ENCODE measurements around the gene SCART1. TPM values are rescaled to one million over a fixed set of nuclear protein-coding genes. Genes with fewer than 3 reads are reported as not detected.

The SCART1 gene
- total and polyA plus RNA-seq, 2 experiments from 2014 or later = 0.15 to 0.65 TPM

GRCh38 chr10:133475425-133475734, 21.6 kb downstream of the SCART1 start:
- no peak for DNase-seq
- H3K9ac ChIP-seq = no peak overlapping the region
- H3K4me2 ChIP-seq (ENCODE audit: unreplicated experiment) = no peak overlapping the region
- no peaks in the 10 kb centered on the region for H3K9me2 ChIP-seq (ENCODE audit: insufficient read depth)
- no peaks in the 10 kb centered on the region for H3K9me3 ChIP-seq (ENCODE audit: low read depth)
- in situ Hi-C loops (cut with MboI) = no loop called here
- H3F3A ChIP-seq (ENCODE audit: insufficient read depth) = no peaks in the 10 kb centered on the region
- no peak overlapping the region for H3K4me3 ChIP-seq
- no peaks in the 10 kb centered on the region for H3K36me3 ChIP-seq (ENCODE audit: low read depth)
- no peak overlapping the region for H3K27ac ChIP-seq
- no peaks in the 10 kb centered on the region for H3K4me1 ChIP-seq (ENCODE audit: insufficient read depth)
- no peaks in the 10 kb centered on the region for H3K79me2 ChIP-seq (ENCODE audit: insufficient read depth)
- WGBS, 2 experiments (ENCODE audit: low coverage in 1 of 2, low lambda C conversion rate in 2 of 2, missing lambda C conversion rate in 2 of 2) = 51 to 54% methylated on average over 5 of the region's 5 CpGs
- H2AFZ ChIP-seq = no peak overlapping the region
- no peaks in the 10 kb centered on the region for H4K20me1 ChIP-seq (ENCODE audit: insufficient read depth)
- H3K27me3 ChIP-seq (replicated peaks; ENCODE audit: insufficient read depth) = no peaks in the 10 kb centered on the region
- TF ChIP-seq EZH2 (IDR thresholded peaks at IDR 0.05; ENCODE audit: insufficient read depth, poor library complexity, severe bottlenecking) (no peak), EZH2phosphoT487 (IDR thresholded peaks at IDR 0.05; ENCODE audit: insufficient read depth, low read depth) (no peak)

GRCh38 chr10:133475821-133476640, 22.3 kb downstream of the SCART1 start:
- H3F3A ChIP-seq (ENCODE audit: insufficient read depth) = no peaks in the 10 kb centered on the region
- H3K9me3 ChIP-seq (ENCODE audit: low read depth) = no peaks in the 10 kb centered on the region
- H3K9ac ChIP-seq = no peak overlapping the region
- no peaks in the 10 kb centered on the region for H3K4me1 ChIP-seq (ENCODE audit: insufficient read depth)
- H2AFZ ChIP-seq = no peak overlapping the region
- H3K36me3 ChIP-seq (ENCODE audit: low read depth) = no peaks in the 10 kb centered on the region
- DNase-seq = no peak
- no peaks in the 10 kb centered on the region for H3K27me3 ChIP-seq (replicated peaks; ENCODE audit: insufficient read depth)
- in situ Hi-C loops (cut with MboI) = no loop called here
- no peak for TF ChIP-seq EZH2 (IDR thresholded peaks at IDR 0.05; ENCODE audit: insufficient read depth, poor library complexity, severe bottlenecking)
- H3K9me2 ChIP-seq (ENCODE audit: insufficient read depth) = no peaks in the 10 kb centered on the region
- H4K20me1 ChIP-seq (ENCODE audit: insufficient read depth) = no peaks in the 10 kb centered on the region
- H3K79me2 ChIP-seq (ENCODE audit: insufficient read depth) = no peaks in the 10 kb centered on the region
- H3K4me3 ChIP-seq = no peak overlapping the region
- no peak overlapping the region for H3K4me2 ChIP-seq (ENCODE audit: unreplicated experiment)
- H3K27ac ChIP-seq = no peak overlapping the region
- 56% methylated on average over 11 of the region's 11 CpGs for WGBS, 2 experiments (ENCODE audit: low coverage in 1 of 2, low lambda C conversion rate in 2 of 2, missing lambda C conversion rate in 2 of 2)

GRCh38 chr10:133476641-133476990, 22.9 kb downstream of the SCART1 start:
- Histone ChIP-seq H3K4me1 (ENCODE audit: insufficient read depth) (no peaks in the 10 kb centered on the region), H3K4me2 (ENCODE audit: unreplicated experiment) (no peak overlapping the region), H3K27ac (no peak overlapping the region), H3K79me2 (ENCODE audit: insufficient read depth) (no peaks in the 10 kb centered on the region), H4K20me1 (ENCODE audit: insufficient read depth) (no peaks in the 10 kb centered on the region), H3K9ac (no peak overlapping the region), H3K4me3 (no peak overlapping the region), H3K9me3 (ENCODE audit: low read depth) (no peaks in the 10 kb centered on the region), H3F3A (ENCODE audit: insufficient read depth) (no peaks in the 10 kb centered on the region), H3K36me3 (ENCODE audit: low read depth) (no peaks in the 10 kb centered on the region), H3K27me3 (replicated peaks; ENCODE audit: insufficient read depth) (no peaks in the 10 kb centered on the region), H2AFZ (no peak overlapping the region), H3K9me2 (ENCODE audit: insufficient read depth) (no peaks in the 10 kb centered on the region)
- DNase-seq = no peak
- 57 to 68% methylated on average over 9 of the region's 9 CpGs for WGBS, 2 experiments (ENCODE audit: low coverage in 1 of 2, low lambda C conversion rate in 2 of 2, missing lambda C conversion rate in 2 of 2)
- no peak for TF ChIP-seq EZH2 (IDR thresholded peaks at IDR 0.05; ENCODE audit: insufficient read depth, poor library complexity, severe bottlenecking)
- TF ChIP-seq EZH2phosphoT487 (IDR thresholded peaks at IDR 0.05; ENCODE audit: insufficient read depth, low read depth) = no peak
- in situ Hi-C loops (cut with MboI) = no loop called here

GRCh38 chr10:133481086-133481643, 27.4 kb downstream of the SCART1 start:
- TF ChIP-seq EZH2phosphoT487 (IDR thresholded peaks at IDR 0.05; ENCODE audit: insufficient read depth, low read depth) = no peak
- TF ChIP-seq EZH2 (IDR thresholded peaks at IDR 0.05; ENCODE audit: insufficient read depth, poor library complexity, severe bottlenecking) = no peak
- in situ Hi-C loops (cut with MboI) = no loop called here
- Histone ChIP-seq H3K4me2 (ENCODE audit: unreplicated experiment) (no peak overlapping the region), H4K20me1 (ENCODE audit: insufficient read depth) (no peaks in the 10 kb centered on the region), H2AFZ (no peak overlapping the region), H3F3A (ENCODE audit: insufficient read depth) (no peaks in the 10 kb centered on the region), H3K27me3 (replicated peaks; ENCODE audit: insufficient read depth) (no peaks in the 10 kb centered on the region), H3K36me3 (ENCODE audit: low read depth) (no peaks in the 10 kb centered on the region), H3K9me3 (ENCODE audit: low read depth) (no peaks in the 10 kb centered on the region), H3K79me2 (ENCODE audit: insufficient read depth) (no peaks in the 10 kb centered on the region), H3K27ac (no peak overlapping the region), H3K4me1 (ENCODE audit: insufficient read depth) (no peaks in the 10 kb centered on the region), H3K4me3 (no peak overlapping the region), H3K9me2 (ENCODE audit: insufficient read depth) (no peaks in the 10 kb centered on the region), H3K9ac (no peak overlapping the region)
- 64 to 68% methylated on average over 10 to 12 of the region's 12 CpGs for WGBS, 2 experiments (ENCODE audit: low coverage in 1 of 2, low lambda C conversion rate in 2 of 2, missing lambda C conversion rate in 2 of 2)
- DNase-seq = no peak
